A549 (cell line): Measurements from ENCODE around the gene MYOF. TPM values are rescaled to one million over a fixed set of nuclear protein-coding genes. Genes with fewer than 3 reads are reported as not detected.
"Not testable (repeated sequence)": the region's sequence is repeated elsewhere in the genome, so short reads cannot be mapped to it uniquely, and the experiment has no call there.

ENCODE experiments used
- ATAC-seq, 2 experiments: fragments of 200-7000 bp in 1 of 2; fragments of >200 bp in 1 of 2; cut with Nextera tagmentation in 1 of 2; cut with Tn5 transposase in 1 of 2; 3 replicates each; pipeline versions ENCODE4 v1.8.0 to v1.9.1; 2018 to 2020; ENCODE audit warnings: mild to moderate bottlenecking in 1 of 2, moderate library complexity in 1 of 2
- CTCF ChIA-PET: fragments of 300-600 bp; sonication (Branson Sonifier 250); formaldehyde crosslinking; extraction: SDS; loops from one replicate; lab custom pipeline; 2021; ENCODE audit warnings: antibody characterized with exemption, inconsistent platforms; lab: Yijun Ruan, JAX
- POLR2A ChIA-PET: fragments of 350-600 bp; formaldehyde crosslinking; extraction: SDS; loops from one replicate; lab custom pipeline; 2021; ENCODE audit warnings: antibody characterized with exemption, inconsistent platforms; lab: Yijun Ruan, JAX
- DNase-seq, 2 experiments: peaks; one replicate each; pipeline versions ENCODE4 v3.0.0 to v3.0.0-alpha.2; 2011 to 2016; ENCODE audit warnings: low read depth in 1 of 2, low spot score in 1 of 2
- FAIRE-seq: peaks from 2 replicates; lab custom pipeline; 2011; peaks lifted over from hg19 to GRCh38; lab: Jason Lieb, UNC
- H3K27ac ChIP-seq, 2 experiments: fragments of >200 bp; sonication (Bioruptor Twin); formaldehyde crosslinking; 3 replicates each; pipeline ENCODE4 v1.5.1; 2016 to 2017
- H3K4me1 ChIP-seq: fragments of >200 bp; sonication (Bioruptor Twin); formaldehyde crosslinking; 3 replicates; pipeline ENCODE4 v1.6.1; 2016
- H3K4me2 ChIP-seq: fragments of >200 bp; sonication (Bioruptor Twin); formaldehyde crosslinking; 3 replicates; pipeline ENCODE4 v1.6.1; 2016
- H3K4me3 ChIP-seq: fragments of >200 bp; sonication (Bioruptor Twin); formaldehyde crosslinking; 3 replicates; pipeline ENCODE4 v1.5.1; 2016
- H3K9me3 ChIP-seq: fragments of >200 bp; sonication (Bioruptor Twin); formaldehyde crosslinking; 3 replicates; pipeline ENCODE4 v1.6.1; 2016
- BHLHE40 ChIP-seq: IDR thresholded peaks from 2 replicates; pipeline ENCODE4 v1.6.1; 2012; ENCODE audit warnings: low read depth, low read length, inconsistent platforms
- CBX2 ChIP-seq: fragments of 200-600 bp; sonication (generic); IDR thresholded peaks from 2 replicates; pipeline ENCODE4 v1.6.1; 2016; ENCODE audit warnings: low read depth, mild to moderate bottlenecking, borderline replicate concordance
- CBX8 ChIP-seq: fragments of 200-600 bp; sonication (generic); IDR thresholded peaks from 2 replicates; pipeline ENCODE4 v1.6.1; 2016
- CHD2 ChIP-seq: fragments of 150-350 bp; IDR thresholded peaks from 2 replicates; pipeline ENCODE4 v1.6.1; 2014; ENCODE audit warnings: low read length; ENCODE audit not compliant: partially characterized antibody
- CHD4 ChIP-seq: fragments of 200-600 bp; sonication (generic); IDR thresholded peaks from 2 replicates; pipeline ENCODE4 v1.6.1; 2016; ENCODE audit warnings: antibody characterized with exemption, mild to moderate bottlenecking, borderline replicate concordance
- EHF ChIP-seq: fragments of 250-450 bp; sonication (Bioruptor Pico); IDR thresholded peaks from 2 replicates; pipeline ENCODE4 v1.5.0; 2020; ENCODE audit warnings: mild to moderate bottlenecking
- ESRRA ChIP-seq: fragments of 150-350 bp; IDR thresholded peaks from 2 replicates; pipeline ENCODE4 v1.6.1; 2014; ENCODE audit warnings: mild to moderate bottlenecking, low read length, borderline replicate concordance
- GATA3 ChIP-seq: IDR thresholded peaks from 2 replicates; pipeline ENCODE4 v1.6.1; 2012; ENCODE audit warnings: borderline replicate concordance
- HEYL ChIP-seq: fragments of 250-450 bp; sonication (Bioruptor Pico); IDR thresholded peaks from 2 replicates; pipeline ENCODE4 v1.8.0; 2021; ENCODE audit warnings: mild to moderate bottlenecking, moderate library complexity
- HOXB13 ChIP-seq: fragments of 250-450 bp; sonication (Bioruptor Pico); IDR thresholded peaks from 2 replicates; pipeline ENCODE4 v1.5.0; 2020; ENCODE audit warnings: low read depth, mild to moderate bottlenecking, moderate library complexity
- HOXB5 ChIP-seq: fragments of 250-450 bp; sonication (Bioruptor Pico); IDR thresholded peaks from 2 replicates; pipeline ENCODE4 v1.5.0; 2020; ENCODE audit warnings: mild to moderate bottlenecking, moderate library complexity
- JUN ChIP-seq, 2 experiments: fragments of >200 bp; sonication (Bioruptor Twin); formaldehyde crosslinking; IDR thresholded peaks; 2 replicates in 1 of 2; 3 replicates in 1 of 2; pipeline ENCODE4 v1.6.1; 2016 to 2017
- KDM5A ChIP-seq: fragments of 200-600 bp; sonication (generic); IDR thresholded peaks from 2 replicates; pipeline ENCODE4 v1.6.1; 2016; ENCODE audit warnings: antibody characterized with exemption, mild to moderate bottlenecking
- MAFK ChIP-seq: fragments of 450-650 bp; IDR thresholded peaks from 2 replicates; pipeline ENCODE4 v1.6.1; 2014; ENCODE audit not compliant: partially characterized antibody
- MAZ ChIP-seq: fragments of 150-350 bp; IDR thresholded peaks from 2 replicates; pipeline ENCODE4 v1.6.1; 2014; ENCODE audit warnings: antibody characterized with exemption, low read depth, low read length, borderline replicate concordance
- NPAS2 ChIP-seq: fragments of 250-450 bp; sonication (Bioruptor Pico); IDR thresholded peaks from 2 replicates; pipeline ENCODE4 v1.8.0; 2022; ENCODE audit warnings: mild to moderate bottlenecking, moderate library complexity, borderline replicate concordance
- RFX5 ChIP-seq: fragments of 450-650 bp; IDR thresholded peaks from 2 replicates; pipeline ENCODE4 v1.7.1; 2014; ENCODE audit warnings: antibody characterized with exemption, mild to moderate bottlenecking, moderate library complexity
- SMC3 ChIP-seq: fragments of >200 bp; sonication (Bioruptor Twin); formaldehyde crosslinking; IDR thresholded peaks from 3 replicates; pipeline ENCODE4 v1.6.1; 2018; ENCODE audit warnings: inconsistent platforms
- ZC3H11A ChIP-seq: fragments of 450-650 bp; IDR thresholded peaks from 2 replicates; pipeline ENCODE4 v1.6.1; 2014; ENCODE audit warnings: antibody characterized with exemption, mild to moderate bottlenecking
- ZNF302 ChIP-seq: fragments of 250-450 bp; sonication (Bioruptor Pico); IDR thresholded peaks from 2 replicates; pipeline ENCODE4 v1.9.0; 2021; ENCODE audit warnings: inconsistent platforms, mild to moderate bottlenecking, moderate library complexity
- WGBS: methylation state at CpG from one replicate; pipeline ENCODE4 v1.1.6; 2017; ENCODE audit errors: missing lambda C conversion rate; 5-methylcytosine and 5-hydroxymethylcytosine counted together
- polyA plus RNA-seq, 4 experiments: library from polyadenylated mRNA; depleted of rRNA in 3 of 4; stranded (reverse); fragments of >200 nt; fragmentation: RNase III in 1 of 4; extraction: RNeasy Plus Mini Kit Qiagen cat#74134 plus additional on column Dnase treatment in 1 of 4; gene quantifications; 2 replicates in 3 of 4; 3 replicates in 1 of 4; pipeline ENCODE4 v1.2.3, GENCODE V29; 2011 to 2017
- TF ChIP-seq, protein P1 (sequence below): fragments of 450-650 bp; IDR thresholded peaks from 2 replicates; pipeline ENCODE4 v1.6.1; 2014; ENCODE audit warnings: antibody characterized with exemption

The MYOF gene
- polyA plus RNA-seq, 2 of the 4 experiments (the other 2 are of a cell fraction) = 190 to 265 TPM

DNA sequence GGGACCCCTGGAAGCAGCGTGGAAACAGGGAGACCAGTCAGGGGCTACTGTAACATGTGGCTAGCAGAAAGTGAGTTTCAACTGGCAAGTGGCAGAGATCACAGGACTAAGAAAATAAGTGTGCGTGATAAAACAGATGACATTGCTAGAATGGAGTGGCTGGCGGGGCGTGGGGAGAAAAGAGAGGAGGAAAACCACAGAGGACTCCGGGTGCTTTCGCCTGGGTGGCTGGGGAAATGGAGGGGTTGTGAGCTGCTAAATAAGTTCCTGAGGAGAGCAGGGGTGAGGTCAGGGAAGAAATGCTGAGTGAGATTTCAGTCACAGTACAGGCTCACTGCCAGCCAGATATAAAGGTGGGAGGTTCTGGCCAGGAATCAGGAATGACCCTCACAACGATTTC is 166.9 kb downstream of the MYOF start:
- Histone ChIP-seq H3K4me2 (no peak overlapping the region), H3K4me3 (no peak overlapping the region), H3K4me1 (no peaks in the 10 kb centered on the region), H3K27ac (no peak overlapping the region), H3K9me3 (no peaks in the 10 kb centered on the region)
- ATAC-seq = no peak
- WGBS = 89% methylated on average over 7 of the region's 7 CpGs
- POLR2A ChIA-PET = no interaction called here
- FAIRE-seq = no peak
- TF ChIP-seq KDM5A (no peak), SMC3 (no peak), EHF (no peak), JUN (IDR thresholded peaks at IDR 0.05) (no peak), ESRRA (no peak), CBX2 (no peak), NPAS2 (no peak), MAFK (no peak), CBX8 (no peak), ZNF302 (no peak), MAZ (no peak)
- DNase-seq = no peak
- CTCF ChIA-PET = interaction anchor here (0.6 to 1.4 kb wide), 4 partner anchors 26 to 238 kb away, joined by 3 read pairs; no protein-coding TSS in a partner anchor

DNA sequence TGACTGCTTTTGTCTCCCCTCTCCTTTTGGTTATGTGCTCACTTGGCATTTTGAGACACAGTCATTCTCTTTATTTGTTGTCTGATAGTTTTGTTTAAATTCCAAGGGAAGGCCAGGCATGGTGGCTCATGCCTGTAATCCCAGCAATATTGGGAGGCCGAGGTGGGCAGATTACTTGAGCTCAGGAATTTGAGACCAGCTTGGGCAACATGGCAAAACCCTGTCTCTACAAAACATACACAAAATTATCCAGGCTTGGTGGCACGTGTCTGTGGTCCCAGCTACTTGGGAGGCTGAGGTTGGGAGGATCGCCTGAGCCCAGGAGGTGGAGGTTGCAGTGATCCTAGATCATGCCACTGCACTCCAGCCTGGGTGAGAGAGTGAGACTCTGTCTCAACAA is 167.5 kb downstream of the MYOF start:
- H3K4me1 ChIP-seq, ATAC-seq, H3K4me2 ChIP-seq, FAIRE-seq, DNase-seq, H3K27ac ChIP-seq, POLR2A ChIA-PET, H3K9me3 ChIP-seq, H3K4me3 ChIP-seq: not testable (repeated sequence)
- WGBS = 94% methylated on average over 3 of the region's 3 CpGs
- CTCF ChIA-PET = interaction anchor here (0.6 to 1.2 kb wide), 2 partner anchors 18 to 232 kb away, joined by 3 read pairs; no protein-coding TSS in a partner anchor

DNA sequence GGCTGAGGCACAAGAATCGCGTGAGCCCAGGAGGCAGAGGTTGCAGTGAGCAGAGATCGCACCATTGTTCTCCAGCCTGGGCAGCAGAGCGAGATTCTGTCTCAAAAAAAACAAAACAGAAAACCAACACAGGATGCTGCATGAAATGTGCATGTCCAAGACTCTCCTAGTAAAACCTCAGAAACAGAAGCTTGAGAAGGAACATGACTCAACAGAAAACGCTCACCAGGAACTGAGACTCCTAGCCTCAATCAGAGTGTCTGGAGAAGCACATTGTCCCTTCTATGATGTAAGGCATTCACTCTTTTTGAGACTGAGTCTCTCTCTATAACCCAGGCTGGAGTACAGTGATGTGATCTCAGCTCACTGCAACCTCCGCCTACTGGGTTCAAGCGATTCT is 168.3 kb downstream of the MYOF start:
- no peak for FAIRE-seq
- WGBS = 95% methylated on average over 7 of the region's 7 CpGs
- Histone ChIP-seq H3K4me3 (no peak overlapping the region), H3K4me1 (no peaks in the 10 kb centered on the region), H3K4me2 (no peak overlapping the region), H3K27ac (peak overlapping the region in 1 of 2 experiments; percentile 12; a peak in 1 of 6 replicates), H3K9me3 (no peaks in the 10 kb centered on the region)
- ChIA-PET POLR2A (no interaction called here), CTCF (interaction anchor here (0.6 to 1.2 kb wide), 4 partner anchors 17 to 399 kb away, joined by 3 read pairs; no protein-coding TSS in a partner anchor)
- TF ChIP-seq MAFK (peak; percentile 43), ZNF302 (no peak)
- no peak for ATAC-seq
- no peak for DNase-seq

DNA sequence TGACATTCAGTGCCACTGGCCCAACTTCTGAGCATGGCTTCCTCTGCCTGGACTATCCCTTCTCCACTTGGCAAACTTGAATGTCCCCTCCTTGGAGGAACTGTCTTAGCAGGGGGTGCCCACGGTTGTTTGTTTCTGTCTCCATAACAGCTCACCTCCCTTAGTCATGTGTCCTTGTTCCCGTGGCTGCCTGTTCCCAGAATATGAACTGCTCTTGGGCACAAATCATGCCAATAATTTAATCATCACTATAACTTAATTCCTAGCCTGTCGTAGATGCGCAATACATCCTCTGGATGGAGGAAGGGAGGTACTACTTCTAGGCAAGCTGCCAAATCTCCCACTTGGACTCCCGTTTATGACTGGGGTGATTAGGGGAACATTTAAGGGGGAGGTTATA is 173.1 kb downstream of the MYOF start:
- 65% methylated on average over 5 of the region's 5 CpGs for WGBS
- no peaks in the 10 kb centered on the region for H3K4me1 ChIP-seq
- ChIA-PET POLR2A (no interaction called here), CTCF (interaction anchor here (0.9 to 2.1 kb wide), 4 partner anchors 44 to 235 kb away, joined by 3 to 8 read pairs (median 6); partner anchors contain the start of gene CYP26A1)
- no peak for TF ChIP-seq HOXB5
- no peak for TF ChIP-seq CBX2
- TF ChIP-seq CHD4 = no peak
- no peak for TF ChIP-seq ESRRA
- no peak for TF ChIP-seq BHLHE40
- no peak for TF ChIP-seq GATA3
- no peak for TF ChIP-seq CBX8
- no peak for TF ChIP-seq RFX5
- TF ChIP-seq HEYL (CRISPR knock-in tag) = no peak
- no peak for TF ChIP-seq ZC3H11A
- TF ChIP-seq CHD2 = no peak
- TF ChIP-seq HOXB13 (CRISPR knock-in tag) = no peak
- TF ChIP-seq, protein P1, sequence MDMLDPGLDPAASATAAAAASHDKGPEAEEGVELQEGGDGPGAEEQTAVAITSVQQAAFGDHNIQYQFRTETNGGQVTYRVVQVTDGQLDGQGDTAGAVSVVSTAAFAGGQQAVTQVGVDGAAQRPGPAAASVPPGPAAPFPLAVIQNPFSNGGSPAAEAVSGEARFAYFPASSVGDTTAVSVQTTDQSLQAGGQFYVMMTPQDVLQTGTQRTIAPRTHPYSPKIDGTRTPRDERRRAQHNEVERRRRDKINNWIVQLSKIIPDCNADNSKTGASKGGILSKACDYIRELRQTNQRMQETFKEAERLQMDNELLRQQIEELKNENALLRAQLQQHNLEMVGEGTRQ = no peak
- H3K9me3 ChIP-seq = no peaks in the 10 kb centered on the region
- ATAC-seq (peak in 1 of 2 experiments; percentile 32; a peak in 2 of 6 replicates), DNase-seq (peak in 1 of 2 experiments; percentile 32), FAIRE-seq (no peak)
- no peak overlapping the region for H3K4me3 ChIP-seq
- H3K27ac ChIP-seq = no peak overlapping the region
- H3K4me2 ChIP-seq = no peak overlapping the region
